ENCODE measurements around the gene SDSL. TPM values are rescaled to one million over a fixed set of nuclear protein-coding genes. Genes with fewer than 3 reads are reported as not detected.

SDSL gene
- total RNA-seq, 1 donor from 2014 or later, result 12.8 TPM

GRCh38 chr12:113471619-113472171 is 49.5 kb downstream of the SDSL start, which contains the start of gene LHX5:
Gene LHX5 (minus strand): TSS chr12:113471871. CDS start chr12:113471498, 373 bp downstream.
- DNase-seq, result no peak
- H3K4me3 ChIP-seq, result no peak within 1 kb of the TSS
- TF ChIP-seq CTCF (IDR thresholded peaks at IDR 0.05), result no peak

GRCh38 chr12:113472191-113473121 is 50.3 kb downstream of the SDSL start:
- Histone ChIP-seq H3K27me3 (ENCODE audit: low read depth) (peaks cover 95% of the 10 kb centered on the region), H3K9me3 (no peaks in the 10 kb centered on the region), H3K36me3 (no peaks in the 10 kb centered on the region), H3K4me3 (no peak overlapping the region), H3K4me1 (peaks cover 8% of the 10 kb centered on the region), H3K27ac (no peak overlapping the region)
- TF ChIP-seq CTCF (IDR thresholded peaks at IDR 0.05), result no peak
- ATAC-seq (no peak), DNase-seq (no peak)
- intact Hi-C loops (cut with DNase I), result no loop called here

More at GRCh38 chr12:113471619-113472171, 49.5 kb downstream of the SDSL start, which contains the start of gene LHX5:
- Histone ChIP-seq H3K9me3 (no peaks in the 10 kb centered on the region), H3K27me3 (ENCODE audit: low read depth) (peaks cover 98% of the 10 kb centered on the region), H3K27ac (no peak within 1 kb of the TSS), H3K36me3 (no peaks in the 10 kb centered on the region), H3K4me1 (peaks cover 12% of the 10 kb centered on the region)
- ATAC-seq, result no peak
- intact Hi-C loops (cut with DNase I), result no loop called here

- intact Hi-C loops (cut with DNase I), result no loop called here
- Histone ChIP-seq H3K27me3 (ENCODE audit: low read depth) (peaks cover 95% of the 10 kb centered on the region), H3K4me3 (no peak overlapping the region), H3K36me3 (no peaks in the 10 kb centered on the region), H3K27ac (no peak overlapping the region), H3K9me3 (no peaks in the 10 kb centered on the region), H3K4me1 (no peaks in the 10 kb centered on the region)
- DNase-seq (no peak), ATAC-seq (no peak)
- TF ChIP-seq CTCF (IDR thresholded peaks at IDR 0.05), result no peak
Observed at GRCh38 chr12:113473400-113473799, 51.2 kb downstream of the SDSL start.

GRCh38 chr12:113473942-113474341 is 51.8 kb downstream of the SDSL start:
- TF ChIP-seq CTCF (IDR thresholded peaks at IDR 0.05), result no peak
- H3K9me3 ChIP-seq, result no peaks in the 10 kb centered on the region
- peaks cover 95% of the 10 kb centered on the region for H3K27me3 ChIP-seq (ENCODE audit: low read depth)
- H3K4me1 ChIP-seq, result no peaks in the 10 kb centered on the region
- H3K4me3 ChIP-seq, result no peak overlapping the region
- intact Hi-C loops (cut with DNase I), result no loop called here
- H3K27ac ChIP-seq, result no peak overlapping the region
- no peak for ATAC-seq
- no peaks in the 10 kb centered on the region for H3K36me3 ChIP-seq
- DNase-seq, result no peak

GRCh38 chr12:113474635-113475436 is 52.7 kb downstream of the SDSL start:
- Histone ChIP-seq H3K4me3 (no peak overlapping the region), H3K9me3 (no peaks in the 10 kb centered on the region), H3K27ac (no peak overlapping the region), H3K27me3 (ENCODE audit: low read depth) (peaks cover 95% of the 10 kb centered on the region), H3K4me1 (no peaks in the 10 kb centered on the region), H3K36me3 (no peaks in the 10 kb centered on the region)
- no peak for TF ChIP-seq CTCF (IDR thresholded peaks at IDR 0.05)
- DNase-seq (no peak), ATAC-seq (no peak)
- intact Hi-C loops (cut with DNase I), result no loop called here

Data from lower lobe of right lung (tissue), 2 donors.